CD4-positive, alpha-beta T cell treated with Interleukin-17A for 1 hour (primary cell): ENCODE results near the gene BST1.

Source experiments
- DNase-seq: peaks from one replicate; pipeline ENCODE4 v3.0.0-alpha.2; 2020

BST1 gene, protein sequence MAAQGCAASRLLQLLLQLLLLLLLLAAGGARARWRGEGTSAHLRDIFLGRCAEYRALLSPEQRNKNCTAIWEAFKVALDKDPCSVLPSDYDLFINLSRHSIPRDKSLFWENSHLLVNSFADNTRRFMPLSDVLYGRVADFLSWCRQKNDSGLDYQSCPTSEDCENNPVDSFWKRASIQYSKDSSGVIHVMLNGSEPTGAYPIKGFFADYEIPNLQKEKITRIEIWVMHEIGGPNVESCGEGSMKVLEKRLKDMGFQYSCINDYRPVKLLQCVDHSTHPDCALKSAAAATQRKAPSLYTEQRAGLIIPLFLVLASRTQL

DNA sequence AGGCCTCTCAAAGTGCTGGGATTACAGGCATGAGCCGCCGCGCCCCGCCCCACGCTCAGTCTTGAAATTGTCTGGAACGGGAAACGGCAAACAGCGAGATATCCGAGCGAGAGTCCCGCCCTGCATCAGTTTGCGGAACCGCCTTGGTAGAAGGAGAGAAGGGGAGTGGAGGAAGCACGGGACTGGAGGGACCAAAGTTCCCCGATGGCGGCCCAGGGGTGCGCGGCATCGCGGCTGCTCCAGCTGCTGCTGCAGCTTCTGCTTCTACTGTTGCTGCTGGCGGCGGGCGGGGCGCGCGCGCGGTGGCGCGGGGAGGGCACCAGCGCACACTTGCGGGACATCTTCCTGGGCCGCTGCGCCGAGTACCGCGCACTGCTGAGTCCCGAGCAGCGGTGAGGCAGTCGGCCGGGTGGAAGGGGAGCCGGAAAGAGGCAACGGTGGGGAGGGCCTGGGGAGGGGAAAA is at the start of gene BST1:
Gene BST1 (plus strand): TSS at position 125 of the 463 bp plus-strand sequence. CDS start 80 bp downstream, at position 205.
- DNase-seq: peak; percentile 43

DNA sequence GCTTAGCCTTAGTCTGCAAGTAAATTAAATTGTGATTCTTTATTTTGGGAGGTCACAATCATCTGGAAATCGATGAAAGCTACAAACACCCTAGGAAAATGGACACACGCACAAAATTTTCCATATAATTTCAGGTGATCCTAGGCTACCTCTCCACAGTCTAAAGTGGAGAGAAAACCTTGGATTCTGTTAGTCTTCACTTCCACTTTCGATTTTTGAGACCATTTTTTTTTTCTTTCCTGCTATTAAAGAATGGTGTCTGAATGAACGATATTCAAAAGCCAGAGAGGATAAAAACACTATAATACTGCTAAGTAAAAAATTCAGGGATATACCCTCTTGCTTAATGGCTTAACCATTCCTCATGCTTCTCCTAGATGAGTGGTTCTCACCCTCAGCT is 49.4 kb upstream of the BST1 start:
- DNase-seq: no peak

DNA sequence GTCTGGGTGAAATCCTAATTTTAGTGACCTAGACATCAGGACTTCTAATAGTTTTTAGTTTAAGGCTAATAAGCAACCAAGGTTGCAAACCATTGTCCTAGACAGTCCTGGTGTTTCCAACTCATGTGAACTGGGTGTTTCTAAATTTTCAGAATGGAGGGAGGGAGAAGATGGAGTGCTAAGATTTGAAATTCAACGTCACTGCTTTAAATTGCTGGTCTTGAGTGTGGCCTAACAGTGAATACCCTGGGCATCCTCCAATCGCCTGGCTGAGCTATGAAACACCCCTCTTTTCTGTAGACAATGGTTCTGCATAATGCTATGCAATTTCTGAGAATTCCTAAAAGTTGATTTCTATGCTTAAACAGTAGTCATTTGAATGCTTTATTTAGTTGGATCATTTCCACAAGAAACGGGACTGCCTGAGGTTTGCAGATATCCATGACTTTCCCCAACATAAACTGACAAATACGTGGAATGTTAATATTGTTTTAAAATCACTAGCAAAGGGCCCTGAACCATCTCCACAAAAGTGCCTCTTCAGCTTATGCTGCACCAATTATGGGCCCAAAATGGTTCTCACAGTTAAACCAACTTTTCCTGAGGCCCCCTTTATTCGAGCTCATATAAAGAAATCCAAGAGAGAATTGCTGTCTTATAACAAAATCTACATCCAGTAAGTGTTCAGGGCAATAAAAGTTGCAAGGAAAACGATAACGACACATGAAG is 48.8 kb upstream of the BST1 start:
- peak; percentile 26 for DNase-seq

DNA sequence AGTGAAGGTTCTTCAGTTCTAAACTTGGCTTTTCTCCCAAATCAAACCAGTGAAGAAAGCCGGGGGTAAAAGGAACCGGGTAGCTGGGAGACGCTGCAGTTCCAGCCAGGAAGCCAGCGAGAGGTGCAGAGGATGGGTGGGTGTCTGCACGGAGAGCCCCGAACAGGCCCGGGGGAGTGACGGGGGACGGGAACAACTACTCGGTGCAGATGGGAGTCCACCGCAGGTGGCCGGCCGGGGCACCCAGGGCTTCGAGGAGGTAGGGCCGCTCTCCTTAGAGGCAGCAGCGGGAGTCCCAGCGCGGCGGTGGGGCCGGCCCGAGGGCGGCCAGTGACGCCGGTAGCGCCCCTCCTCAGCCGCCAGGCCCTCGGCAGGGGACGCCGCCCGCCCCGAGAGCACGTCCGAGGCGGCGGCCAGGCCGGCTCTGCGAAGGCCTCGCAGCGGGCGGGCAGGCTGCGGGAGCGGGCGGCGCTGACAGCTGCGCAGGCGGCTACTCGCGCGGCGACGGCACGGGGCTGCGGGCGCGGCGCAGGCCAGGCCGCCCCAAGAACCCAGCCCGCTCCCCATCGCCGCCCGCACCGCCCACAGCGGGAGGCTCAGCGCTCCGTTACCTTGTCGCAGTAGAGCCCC is 48.2 kb upstream of the BST1 start:
- DNase-seq: peak; percentile 38

DNA sequence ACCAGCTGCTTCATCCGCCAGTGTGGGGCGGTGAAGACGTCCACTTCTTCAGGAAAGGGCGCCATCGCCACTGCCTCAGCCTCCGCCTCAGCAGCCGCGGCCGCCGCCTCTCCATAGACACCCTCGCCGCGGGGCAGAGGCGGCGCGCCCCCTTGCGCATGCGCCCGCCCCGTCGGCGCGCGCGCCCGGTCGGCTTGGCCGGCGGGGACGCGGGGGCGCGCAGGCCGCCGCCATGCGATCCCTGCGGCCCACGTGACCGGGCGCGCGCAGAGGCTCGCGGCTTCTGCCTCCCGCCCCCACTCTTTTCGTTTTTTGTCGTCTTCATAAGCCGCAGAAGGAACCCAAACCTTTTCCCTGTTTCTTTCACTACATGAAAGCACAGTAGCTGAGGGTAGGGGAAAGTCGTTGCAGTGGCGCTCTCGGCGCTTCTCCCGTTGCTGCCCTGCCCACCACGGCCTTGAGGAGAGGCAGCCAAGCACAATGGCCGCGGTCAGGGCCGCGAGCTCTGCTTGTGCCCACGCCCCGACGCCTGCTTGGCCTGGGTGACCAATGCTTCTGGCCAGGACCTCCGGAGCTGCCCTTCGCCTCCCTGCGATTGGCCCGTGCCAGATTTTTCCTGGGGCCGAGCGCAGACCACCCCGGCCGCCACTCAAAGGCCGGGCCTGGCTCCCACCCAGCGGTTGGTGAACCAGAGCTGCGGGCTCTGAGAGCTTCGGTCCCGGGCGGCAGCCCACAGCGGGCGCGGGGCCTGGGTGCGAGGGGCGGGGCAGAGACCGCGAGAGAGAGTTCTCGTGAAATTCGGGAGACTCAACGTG is 47.4 kb upstream of the BST1 start, which contains the start of gene FBXL5:
Gene FBXL5 (minus strand): TSS at position 135 of the 815 bp plus-strand sequence. CDS start 70 bp downstream, at position 65.
- DNase-seq: peak; percentile 84

DNA sequence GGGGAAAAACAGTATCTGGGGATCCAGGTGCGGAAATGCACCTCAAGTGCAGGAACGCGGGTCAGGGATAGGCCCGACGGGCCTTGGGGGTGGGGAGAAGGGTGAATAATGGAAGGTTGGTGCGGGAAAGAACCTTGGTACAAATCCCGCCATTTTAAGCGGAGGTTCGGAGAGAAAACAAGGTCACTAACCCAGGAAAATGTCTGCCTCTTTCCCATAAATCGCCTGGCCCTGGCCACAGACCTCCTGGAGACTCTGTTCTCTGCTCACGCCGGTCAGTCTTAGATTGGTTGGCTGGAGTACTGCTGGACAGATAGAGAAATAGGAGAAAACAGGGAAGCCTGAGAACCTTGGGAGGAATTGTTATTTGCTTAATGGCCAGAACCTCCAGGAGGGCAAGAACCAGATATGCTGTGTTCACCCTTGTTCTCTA is 46.8 kb upstream of the BST1 start:
- DNase-seq: no peak

DNA sequence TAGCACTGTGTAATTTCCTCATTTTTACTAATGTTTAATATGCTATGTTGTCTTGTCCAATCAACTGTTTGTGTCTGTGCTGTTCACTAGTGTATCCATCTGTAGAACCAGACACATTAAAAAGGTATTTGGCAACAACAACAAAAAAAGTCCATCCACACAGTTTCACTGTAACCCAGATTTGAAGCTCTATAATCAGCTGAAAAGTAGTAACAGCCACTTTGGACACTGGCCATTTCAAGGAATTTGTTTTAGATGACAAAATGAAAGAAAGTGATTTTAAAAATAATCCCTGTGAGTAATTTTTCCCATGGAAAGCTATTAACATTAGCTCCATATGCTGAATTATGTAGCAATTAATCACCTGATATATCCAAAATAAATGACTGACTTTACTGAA is 45.5 kb upstream of the BST1 start:
- no peak for DNase-seq

DNA sequence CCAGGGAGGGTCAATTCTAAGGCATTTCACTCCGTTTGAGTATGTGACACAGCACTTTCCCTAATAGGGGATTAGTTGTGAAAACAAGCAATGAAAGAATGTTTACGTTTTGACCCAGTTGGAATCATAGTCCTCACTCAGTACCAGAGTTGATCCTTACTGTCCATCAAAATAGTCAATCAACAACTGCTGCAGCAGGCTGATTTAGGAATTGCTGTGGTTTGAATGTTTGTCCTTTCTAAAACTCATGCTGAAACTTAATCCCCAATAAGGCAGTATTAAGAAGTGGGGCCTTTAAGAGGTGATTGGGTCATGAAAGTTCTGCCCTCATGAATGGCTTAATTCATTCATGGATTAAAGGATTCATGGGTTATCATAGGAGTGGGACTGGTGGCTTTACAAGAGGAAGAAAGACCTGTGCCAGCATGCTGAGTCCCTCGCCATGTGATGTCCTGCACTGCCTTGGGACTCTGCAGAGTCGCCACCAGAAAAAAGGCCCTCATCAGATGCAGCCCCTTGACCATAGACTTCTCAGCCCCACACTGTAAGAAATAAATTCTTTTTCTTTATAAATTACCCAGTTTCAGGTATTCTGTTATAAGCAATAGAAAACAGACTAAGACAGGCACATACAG is 44.6 kb upstream of the BST1 start:
- no peak for DNase-seq

DNA sequence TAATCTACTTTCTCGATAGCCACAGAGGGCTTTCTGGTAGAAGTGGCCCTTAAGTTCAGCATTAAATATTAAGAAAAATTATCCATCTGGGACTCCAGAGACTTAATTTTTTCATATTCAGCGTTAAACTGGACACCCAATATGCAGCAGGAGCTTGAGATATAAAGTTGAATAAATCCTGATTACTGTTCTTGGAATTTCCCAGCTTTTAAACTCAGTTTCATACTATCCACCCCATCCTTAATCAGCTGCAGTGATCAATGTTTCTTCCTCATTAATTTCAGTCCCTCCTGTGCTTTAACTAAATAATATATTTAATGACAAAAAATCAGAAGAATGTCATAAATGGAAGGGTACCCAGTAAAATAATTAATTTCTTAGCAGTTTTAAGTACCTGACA is 44.1 kb upstream of the BST1 start:
- no peak for DNase-seq

DNA sequence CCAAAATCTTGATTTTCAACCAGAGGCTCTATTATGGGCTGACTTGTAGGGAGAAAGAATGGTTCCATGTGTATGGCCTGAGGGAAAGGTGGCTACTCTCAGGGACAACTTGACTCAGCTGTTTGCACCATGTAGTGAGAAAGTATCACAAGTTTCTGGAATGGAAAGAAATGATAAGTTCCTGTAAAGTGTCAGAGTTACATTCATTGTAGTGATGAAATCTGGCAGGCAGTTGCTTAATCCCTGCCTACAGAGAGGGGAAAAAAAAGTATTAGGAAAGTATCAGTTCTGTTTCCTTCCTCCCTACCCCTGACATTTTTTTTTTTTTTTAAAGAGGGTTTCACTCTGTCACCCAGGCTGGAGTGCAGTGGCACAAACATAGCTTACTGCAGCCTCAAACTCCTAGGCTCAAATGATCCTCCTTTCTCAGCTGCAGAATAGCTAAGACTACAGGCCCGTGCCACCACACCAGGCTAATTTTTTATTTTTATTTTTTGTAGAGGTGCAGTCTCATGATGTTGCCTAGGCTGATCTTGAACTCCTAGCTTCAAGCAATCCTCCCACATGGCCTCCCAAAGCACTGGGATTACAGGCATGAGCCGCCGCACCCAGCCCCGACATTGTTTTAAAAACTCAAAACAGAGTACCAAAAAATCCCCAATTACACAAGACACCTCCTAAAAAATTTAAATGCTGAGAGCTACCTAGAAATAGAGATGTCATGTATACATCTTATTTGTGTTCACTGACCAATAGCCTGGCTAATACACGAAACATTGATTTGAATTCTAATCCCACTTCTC is 42.9 kb upstream of the BST1 start:
- peak; percentile 7 for DNase-seq

DNA sequence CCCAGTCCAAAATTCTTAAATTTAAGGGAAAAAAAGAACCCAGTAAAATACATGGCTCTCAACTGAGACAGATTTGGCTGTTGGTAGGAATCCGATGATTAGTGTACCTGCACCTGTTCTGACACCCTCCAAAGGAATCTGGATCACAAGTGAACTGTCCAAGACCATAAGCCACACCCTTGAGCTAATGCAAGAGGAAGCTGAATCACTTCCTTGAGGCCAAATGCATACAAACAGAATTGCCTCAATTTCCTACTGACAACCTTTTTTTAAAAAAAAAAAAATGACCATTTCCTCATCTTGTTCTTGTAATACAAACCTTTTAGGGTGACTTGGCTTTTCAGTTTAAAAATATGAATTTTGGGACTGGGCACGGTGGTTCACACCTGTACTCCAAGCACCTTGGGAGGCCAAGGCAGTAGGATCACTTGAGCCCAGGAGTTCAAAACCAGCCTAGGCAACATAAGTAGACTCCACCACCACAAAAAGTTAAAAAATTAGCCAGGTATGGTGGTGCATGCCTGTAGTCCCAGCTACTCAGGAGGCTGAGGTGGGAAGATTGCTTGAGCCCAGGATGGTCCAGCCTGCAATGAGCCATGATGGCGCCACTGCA is 37.0 kb upstream of the BST1 start:
- DNase-seq: no peak

DNA sequence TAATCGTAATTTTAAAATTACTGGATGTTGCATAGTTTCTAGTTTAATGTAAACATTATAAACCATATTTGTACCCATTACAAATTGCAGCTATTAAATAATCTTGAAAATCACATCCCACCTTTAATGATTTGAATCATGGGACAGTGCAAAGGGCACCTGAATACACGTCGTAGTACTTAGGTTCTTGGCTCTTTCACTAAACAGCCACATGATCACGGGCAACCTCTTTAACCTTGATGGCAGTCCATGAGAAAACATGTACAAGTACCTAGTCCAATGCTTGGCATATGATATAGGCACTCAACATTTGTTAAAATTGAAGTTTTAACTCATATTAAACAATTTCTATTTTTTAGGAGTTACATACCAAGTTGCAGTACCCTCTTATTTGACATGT is 35.9 kb upstream of the BST1 start:
- DNase-seq: no peak

DNA sequence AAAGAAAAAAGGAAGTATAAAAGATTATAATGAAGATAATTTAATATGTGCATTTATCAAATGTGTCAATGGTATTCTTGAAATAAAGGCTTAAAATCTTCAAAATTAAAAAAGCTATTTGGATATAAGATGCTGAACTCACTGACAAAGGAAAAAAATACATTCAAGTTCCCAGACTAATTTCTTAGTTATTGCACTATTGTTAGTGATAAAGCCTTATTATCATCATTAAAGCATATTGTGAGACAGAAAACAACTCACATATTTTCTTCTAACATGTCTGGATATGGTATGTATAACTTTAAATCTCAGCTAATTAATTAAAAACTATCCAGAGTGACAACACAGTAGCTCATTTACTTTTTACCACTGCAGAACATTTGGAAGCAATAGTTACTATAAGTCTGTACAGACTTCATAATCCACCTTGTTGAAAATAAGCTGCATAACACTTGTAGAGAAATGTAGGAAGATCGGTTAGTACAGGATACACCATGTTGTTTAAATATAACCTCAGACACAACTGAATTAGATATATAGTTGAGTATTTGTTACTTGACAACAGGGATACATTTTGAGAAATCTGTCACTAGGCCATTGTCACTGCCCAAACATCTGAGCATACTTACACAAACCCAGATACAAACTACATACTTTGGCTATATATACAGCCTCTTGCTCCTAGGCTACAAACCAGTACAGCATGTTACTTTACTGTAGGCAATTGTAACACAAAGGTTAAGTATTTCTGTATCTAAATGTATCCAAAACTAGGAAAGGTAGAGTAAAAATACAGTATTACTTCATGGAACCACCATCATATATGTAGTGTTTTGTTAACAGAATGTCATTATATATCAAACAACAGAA is 34.1 kb upstream of the BST1 start:
- no peak for DNase-seq

DNA sequence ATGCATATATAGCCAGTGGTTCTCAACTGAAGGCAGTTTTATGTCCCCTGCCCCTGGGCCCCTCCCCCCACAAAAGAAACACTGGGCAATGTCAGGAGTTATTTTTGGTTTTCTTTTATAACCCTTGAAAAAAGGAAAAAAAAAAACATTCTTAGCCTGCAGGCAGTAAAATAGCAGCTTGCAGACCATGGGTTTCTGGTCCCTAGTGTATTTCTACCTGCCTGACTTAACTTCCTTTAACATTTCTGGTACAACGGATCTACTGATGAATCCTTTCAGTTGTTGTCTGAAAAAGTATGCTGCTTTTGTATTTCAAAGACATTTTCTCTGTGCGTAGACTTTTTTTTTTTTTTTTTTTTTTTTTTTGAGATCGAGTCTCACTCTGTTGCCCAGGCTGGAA is 32.3 kb upstream of the BST1 start:
- no peak for DNase-seq

DNA sequence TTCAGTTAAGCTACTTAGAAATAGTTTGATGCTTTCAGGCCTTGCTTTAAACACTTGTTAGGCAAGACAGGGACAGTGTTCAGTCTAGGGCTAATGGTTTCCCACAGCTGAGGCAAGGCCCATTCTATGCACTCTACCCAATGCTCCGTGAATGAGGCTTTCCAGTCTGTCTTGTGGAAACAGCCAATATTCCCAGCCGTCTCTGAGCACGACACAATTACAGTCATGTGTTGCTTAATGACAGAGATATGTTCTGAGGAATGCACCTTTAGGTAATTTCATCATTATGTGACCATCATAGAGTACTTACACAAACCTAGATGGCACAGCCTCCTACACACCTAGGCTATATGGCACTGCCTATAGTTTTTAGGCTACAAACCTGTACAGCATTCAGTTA is 30.8 kb upstream of the BST1 start:
- DNase-seq: no peak

DNA sequence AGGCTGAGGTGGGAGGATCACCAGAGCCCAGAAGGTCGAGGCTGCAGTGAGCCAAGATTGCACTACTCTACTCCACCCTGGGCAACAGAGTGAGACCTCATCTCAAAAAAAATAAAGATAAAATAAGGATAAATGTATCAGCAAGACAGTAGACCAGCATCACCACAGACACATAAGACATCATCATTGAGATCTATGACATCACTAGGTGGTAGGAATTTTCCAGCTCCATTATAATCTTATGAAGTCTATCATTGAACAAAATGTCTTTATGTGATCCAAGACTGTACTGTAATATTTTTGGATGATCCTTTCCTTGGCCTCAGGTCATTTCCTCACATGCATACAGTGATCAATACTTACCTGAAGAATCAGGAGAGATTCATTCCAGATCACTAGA is 29.5 kb upstream of the BST1 start:
- DNase-seq: no peak

DNA sequence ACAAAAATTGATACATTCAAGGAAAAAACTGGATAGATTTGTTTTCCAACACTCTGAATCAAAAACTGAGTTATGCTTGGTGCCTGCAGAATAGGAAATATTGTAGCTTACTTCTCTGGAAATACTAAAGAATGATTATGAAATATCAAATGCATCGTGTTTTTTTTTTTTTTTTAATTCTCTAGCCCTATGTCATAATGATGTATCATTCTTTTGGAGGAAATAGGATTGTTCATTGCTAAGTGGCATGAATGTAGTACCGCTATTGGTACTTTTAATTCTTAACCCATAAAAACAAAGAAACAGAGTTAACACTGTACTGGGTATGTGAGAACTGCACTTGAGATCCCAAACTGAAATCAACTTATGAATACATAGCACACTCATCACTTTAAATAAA is 28.8 kb upstream of the BST1 start:
- no peak for DNase-seq

DNA sequence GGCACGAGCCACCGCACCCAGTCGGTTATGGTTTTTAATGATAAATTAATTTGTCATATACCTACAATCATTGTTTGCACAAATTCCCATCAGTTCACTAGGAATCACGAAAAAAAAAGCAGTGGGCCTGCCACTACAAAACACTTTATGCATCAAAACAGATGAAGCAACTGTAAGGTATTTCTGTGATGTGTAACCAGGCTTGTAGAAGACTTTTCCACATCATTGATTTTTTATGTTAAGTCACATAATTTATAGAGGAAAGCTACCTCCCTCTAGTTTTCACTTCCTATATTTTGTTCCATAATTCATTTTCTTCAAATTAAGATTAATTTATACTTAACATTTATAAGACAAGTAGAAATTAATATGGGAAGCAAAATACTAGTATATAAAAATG is 27.9 kb upstream of the BST1 start:
- no peak for DNase-seq

DNA sequence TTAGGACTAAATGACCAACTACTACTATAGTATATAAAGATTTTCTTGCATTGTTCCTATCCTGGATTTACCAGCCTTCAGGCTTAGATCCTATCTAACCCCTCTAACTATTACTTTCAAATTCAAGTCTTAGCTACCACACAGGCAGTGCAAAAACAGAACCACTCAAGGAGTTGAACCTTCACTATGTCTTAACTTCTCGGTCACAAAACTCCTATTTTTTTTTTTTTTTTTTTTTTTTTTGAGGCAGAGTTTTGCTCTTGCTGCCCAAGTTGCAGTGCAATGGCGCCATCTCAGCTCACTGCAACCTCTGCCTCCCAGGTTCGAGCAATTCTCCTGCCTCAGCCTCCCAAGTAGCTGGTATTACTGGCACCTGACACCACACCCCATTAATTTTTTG is 27.5 kb upstream of the BST1 start:
- no peak for DNase-seq

DNA sequence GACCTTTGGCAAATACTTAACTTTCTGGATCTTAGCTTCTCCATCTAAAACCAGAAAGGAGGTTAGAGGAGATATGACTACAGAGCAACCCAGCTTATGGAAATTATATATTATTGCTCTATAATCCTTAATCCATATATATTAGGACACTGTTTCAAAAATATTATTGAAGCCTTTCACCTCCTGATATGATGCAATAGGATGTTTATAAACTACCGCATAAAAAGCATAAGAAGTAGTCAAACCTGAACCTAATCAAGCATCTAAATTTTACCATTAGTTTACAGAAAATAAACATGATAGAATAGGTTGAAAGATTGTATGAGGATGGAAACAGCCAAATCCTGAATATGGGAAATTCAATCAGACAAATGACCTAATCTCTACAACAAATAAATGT is 26.8 kb upstream of the BST1 start:
- DNase-seq: no peak
